ES-I3 (cell line): ENCODE data around the gene MVK.
"Not testable (repeated sequence)": the region's sequence is repeated elsewhere in the genome, so short reads cannot be mapped to it uniquely, and the experiment has no call there.

ENCODE experiments used
- H3K36me3 ChIP-seq: 2 replicates; pipeline ENCODE4 v1.6.1; 2013; ENCODE audit warnings: mild to moderate bottlenecking, low read length, control low read depth, moderate library complexity; ENCODE audit not compliant: insufficient read depth
- H3K4me1 ChIP-seq: 2 replicates; pipeline ENCODE4 v1.6.1; 2013; ENCODE audit warnings: mild to moderate bottlenecking, control low read depth, low read length; ENCODE audit not compliant: insufficient read depth
- H3K9ac ChIP-seq: 2 replicates; pipeline ENCODE4 v1.6.1; 2013; ENCODE audit warnings: low read depth, mild to moderate bottlenecking, low read length, moderate library complexity
- H3K9me3 ChIP-seq: 2 replicates; pipeline ENCODE4 v1.6.1; 2013; ENCODE audit warnings: mild to moderate bottlenecking, low read length, moderate library complexity; ENCODE audit not compliant: control insufficient read depth, insufficient read depth

The MVK gene

DNA sequence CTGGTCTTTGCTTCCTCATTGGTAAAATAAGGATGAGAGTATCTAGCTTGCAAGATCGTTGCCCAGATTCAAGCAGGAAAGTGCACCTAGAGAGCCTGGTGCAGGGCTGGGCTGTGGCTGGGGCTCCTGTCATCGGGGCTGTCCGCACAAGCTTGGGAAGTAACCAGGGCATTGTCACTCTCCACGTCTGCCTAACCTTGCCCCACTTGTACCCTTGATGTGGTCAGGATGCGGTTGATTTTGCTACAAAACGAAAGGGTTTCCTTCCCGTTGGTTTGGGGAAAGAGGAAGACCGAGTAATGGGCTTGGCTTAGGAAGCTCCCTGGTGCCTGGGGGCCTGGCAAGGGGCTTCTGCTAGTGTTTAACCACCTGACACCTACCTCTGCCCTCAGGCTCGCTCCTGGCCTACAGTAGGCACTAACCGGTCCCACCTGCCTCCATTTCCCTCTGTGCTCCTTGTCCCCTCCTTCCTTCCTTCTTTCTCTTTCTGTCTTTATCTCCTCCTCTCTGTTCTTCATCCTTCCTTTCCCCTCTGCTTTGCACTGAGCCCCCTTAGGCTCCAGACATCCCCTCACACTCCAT, 21.8 kb downstream of the MVK start:
- no peak overlapping the region for H3K9ac ChIP-seq
- H3K9me3 ChIP-seq = no peaks in the 10 kb centered on the region
- no peaks in the 10 kb centered on the region for H3K36me3 ChIP-seq
- peaks cover 9% of the 10 kb centered on the region; the same call in 1 of the 2 replicates for H3K4me1 ChIP-seq

DNA sequence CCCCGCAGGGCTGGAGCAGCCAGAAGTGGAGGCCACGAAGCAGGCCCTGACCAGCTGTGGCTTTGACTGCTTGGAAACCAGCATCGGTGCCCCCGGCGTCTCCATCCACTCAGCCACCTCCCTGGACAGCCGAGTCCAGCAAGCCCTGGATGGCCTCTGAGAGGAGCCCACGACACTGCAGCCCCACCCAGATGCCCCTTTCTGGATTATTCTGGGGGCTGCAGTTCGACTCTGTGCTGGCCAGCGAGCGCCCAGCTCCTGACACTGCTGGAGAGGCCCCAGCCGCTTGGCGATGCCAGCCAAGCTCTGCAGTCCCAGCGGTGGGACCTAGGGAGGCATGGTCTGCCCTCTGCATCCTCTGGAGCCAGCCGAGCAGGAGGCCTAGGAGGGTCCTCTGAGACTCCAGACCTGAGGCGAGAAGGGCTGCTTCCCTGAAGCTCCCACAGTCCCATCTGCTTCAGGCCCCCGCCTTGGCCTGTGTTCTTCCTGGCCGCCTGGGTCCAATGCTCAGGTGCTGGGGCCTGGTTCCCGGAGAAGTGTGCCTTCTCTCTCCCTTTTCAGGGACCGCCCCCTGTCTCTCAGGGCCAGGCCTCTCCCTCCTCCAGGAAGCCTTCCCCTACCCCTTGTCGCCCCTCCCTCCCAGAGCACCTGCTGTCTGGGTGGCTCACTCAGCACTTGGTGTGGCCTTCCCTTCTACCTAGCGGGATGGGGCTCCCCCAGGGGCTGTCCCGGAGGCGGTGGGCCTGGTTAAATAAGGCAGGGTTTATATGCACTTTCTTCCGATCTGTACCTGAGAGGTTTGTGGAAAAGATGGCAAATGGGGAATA, 23.0 kb downstream of the MVK start:
- H3K36me3 ChIP-seq = no peaks in the 10 kb centered on the region

GRCh38 chr12:109597414-109597794, 23.8 kb downstream of the MVK start:
- H3K9me3 ChIP-seq = no peaks in the 10 kb centered on the region
- peaks cover 9% of the 10 kb centered on the region; the same call in 1 of the 2 replicates for H3K4me1 ChIP-seq
- H3K9ac ChIP-seq = no peak overlapping the region
- no peaks in the 10 kb centered on the region for H3K36me3 ChIP-seq

More for the DNA sequence above, 23.0 kb downstream of the MVK start:
- Histone ChIP-seq H3K4me1 (peaks cover 9% of the 10 kb centered on the region; the same call in 1 of the 2 replicates), H3K9me3 (no peaks in the 10 kb centered on the region), H3K9ac (no peak overlapping the region)

DNA sequence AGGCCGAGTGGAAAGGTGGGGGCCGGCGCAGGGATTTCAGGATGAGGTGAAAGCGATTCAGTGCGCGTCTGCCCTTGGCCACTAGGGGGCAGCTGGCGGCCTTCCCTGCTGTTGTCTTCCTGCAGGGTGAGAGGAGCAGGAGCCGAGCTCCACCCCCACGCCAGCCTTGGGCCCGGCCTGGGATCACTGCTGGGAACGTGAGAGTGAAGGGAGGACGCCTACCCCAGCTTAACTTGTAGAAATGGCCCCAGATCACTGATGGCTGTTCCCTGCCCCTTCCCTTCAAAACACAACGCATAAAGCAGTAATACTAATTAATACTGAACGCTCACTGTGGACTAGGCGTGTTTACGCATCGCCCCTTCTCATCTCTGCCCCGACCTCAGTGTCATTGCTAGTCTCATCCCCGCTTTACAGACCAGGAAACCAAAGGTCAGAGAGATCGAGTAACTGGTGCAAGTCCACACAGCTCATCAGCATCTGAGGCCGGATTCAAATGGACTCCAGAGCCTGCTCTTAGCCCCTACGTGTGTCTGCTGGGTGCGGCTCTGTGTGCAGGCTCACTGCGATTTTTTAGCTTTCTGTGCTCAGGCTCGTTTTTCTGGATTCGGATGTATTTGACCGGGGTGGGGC, 24.3 kb downstream of the MVK start:
- Histone ChIP-seq H3K36me3 (no peaks in the 10 kb centered on the region), H3K9me3 (no peaks in the 10 kb centered on the region), H3K4me1 (peaks cover 9% of the 10 kb centered on the region; the same call in 1 of the 2 replicates), H3K9ac (no peak overlapping the region)

- Histone ChIP-seq H3K4me1 (peaks cover 9% of the 10 kb centered on the region; the same call in 1 of the 2 replicates), H3K9me3 (no peaks in the 10 kb centered on the region), H3K36me3 (no peaks in the 10 kb centered on the region), H3K9ac (no peak overlapping the region)
These were observed 24.8 kb downstream of the MVK start for GRCh38 chr12:109598428-109598854.

GRCh38 chr12:109599087-109599486, 25.5 kb downstream of the MVK start:
- no peaks in the 10 kb centered on the region for H3K36me3 ChIP-seq
- peaks cover 9% of the 10 kb centered on the region; the same call in 1 of the 2 replicates for H3K4me1 ChIP-seq
- no peaks in the 10 kb centered on the region for H3K9me3 ChIP-seq
- H3K9ac ChIP-seq = no peak overlapping the region

DNA sequence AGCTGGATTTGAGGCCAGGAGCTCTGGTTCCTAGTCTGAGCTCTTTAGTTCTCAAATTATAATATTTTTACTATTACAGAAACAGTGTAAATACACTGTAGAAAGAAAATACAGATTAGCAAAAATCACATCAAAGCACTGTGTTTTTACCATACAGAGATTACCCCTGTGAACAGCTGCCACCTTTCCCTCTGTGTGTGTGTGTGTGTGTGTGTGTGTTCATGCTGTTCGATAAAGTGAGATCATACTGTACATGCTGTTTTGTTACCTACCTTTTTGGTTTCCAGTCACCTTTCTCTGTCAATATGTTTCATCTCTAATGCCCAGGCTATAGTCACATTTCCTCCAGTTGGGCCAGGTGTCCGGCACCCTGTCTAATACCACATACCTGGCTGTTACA, 26.9 kb downstream of the MVK start:
- H3K9ac ChIP-seq = no peak overlapping the region
- H3K9me3 ChIP-seq = no peaks in the 10 kb centered on the region
- H3K36me3 ChIP-seq = no peaks in the 10 kb centered on the region
- H3K4me1 ChIP-seq = peaks cover 9% of the 10 kb centered on the region; the same call in 1 of the 2 replicates

GRCh38 chr12:109600995-109601394, 27.4 kb downstream of the MVK start:
- Histone ChIP-seq H3K9ac (no peak overlapping the region), H3K9me3 (no peaks in the 10 kb centered on the region), H3K36me3 (no peaks in the 10 kb centered on the region), H3K4me1 (peaks cover 9% of the 10 kb centered on the region; the same call in 1 of the 2 replicates)

DNA sequence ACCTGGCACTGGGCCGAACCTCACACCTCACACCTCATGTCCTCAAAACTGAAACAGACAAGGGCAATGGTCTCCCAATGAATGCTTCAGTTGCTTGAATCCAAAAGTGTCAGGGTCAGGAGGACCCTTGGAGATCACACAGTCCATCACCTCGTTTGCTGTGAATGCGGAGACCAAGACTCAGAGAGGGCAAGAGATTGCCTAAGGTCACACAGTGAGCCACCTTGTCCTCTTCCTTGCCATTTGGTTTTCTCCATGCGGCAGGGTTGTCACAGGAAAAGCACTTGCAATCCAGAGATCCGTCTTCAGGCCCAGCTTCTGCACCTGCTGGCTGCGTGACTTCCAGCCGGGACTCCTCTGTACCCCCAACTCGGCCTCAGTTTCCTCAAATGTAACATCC, 28.0 kb downstream of the MVK start:
- H3K9ac ChIP-seq = no peak overlapping the region
- H3K4me1 ChIP-seq = peaks cover 9% of the 10 kb centered on the region; the same call in 1 of the 2 replicates
- H3K9me3 ChIP-seq = no peaks in the 10 kb centered on the region
- H3K36me3 ChIP-seq = no peaks in the 10 kb centered on the region

- not testable (repeated sequence) for H3K9ac ChIP-seq, H3K36me3 ChIP-seq, H3K4me1 ChIP-seq, H3K9me3 ChIP-seq
These were observed 28.5 kb downstream of the MVK start for GRCh38 chr12:109602132-109602531.

GRCh38 chr12:109604132-109604585, 30.6 kb downstream of the MVK start:
- H3K9ac ChIP-seq = no peak overlapping the region
- H3K9me3 ChIP-seq = no peaks in the 10 kb centered on the region
- H3K36me3 ChIP-seq = no peaks in the 10 kb centered on the region
- no peaks in the 10 kb centered on the region for H3K4me1 ChIP-seq

DNA sequence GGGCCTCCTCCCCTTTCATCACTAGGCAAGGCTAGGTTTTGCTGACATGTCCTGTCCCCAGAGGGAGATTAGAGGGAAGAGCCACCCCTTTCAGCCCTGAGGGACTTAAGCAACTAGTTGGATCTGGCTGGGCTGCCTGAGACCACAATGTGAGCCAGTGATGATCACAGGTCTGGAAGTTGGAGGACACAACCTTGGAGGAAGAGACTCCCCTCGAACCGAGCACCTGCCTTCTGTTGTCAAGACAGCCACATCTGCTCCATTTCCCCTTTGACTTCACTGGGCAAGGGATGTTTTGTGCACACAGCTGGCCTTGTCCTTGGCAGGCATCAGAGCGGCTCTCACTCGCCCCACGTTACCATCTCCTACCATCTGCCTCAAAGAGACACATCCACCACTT, 31.4 kb downstream of the MVK start:
- no peak overlapping the region for H3K9ac ChIP-seq
- H3K9me3 ChIP-seq = no peaks in the 10 kb centered on the region
- no peaks in the 10 kb centered on the region for H3K4me1 ChIP-seq
- H3K36me3 ChIP-seq = no peaks in the 10 kb centered on the region

DNA sequence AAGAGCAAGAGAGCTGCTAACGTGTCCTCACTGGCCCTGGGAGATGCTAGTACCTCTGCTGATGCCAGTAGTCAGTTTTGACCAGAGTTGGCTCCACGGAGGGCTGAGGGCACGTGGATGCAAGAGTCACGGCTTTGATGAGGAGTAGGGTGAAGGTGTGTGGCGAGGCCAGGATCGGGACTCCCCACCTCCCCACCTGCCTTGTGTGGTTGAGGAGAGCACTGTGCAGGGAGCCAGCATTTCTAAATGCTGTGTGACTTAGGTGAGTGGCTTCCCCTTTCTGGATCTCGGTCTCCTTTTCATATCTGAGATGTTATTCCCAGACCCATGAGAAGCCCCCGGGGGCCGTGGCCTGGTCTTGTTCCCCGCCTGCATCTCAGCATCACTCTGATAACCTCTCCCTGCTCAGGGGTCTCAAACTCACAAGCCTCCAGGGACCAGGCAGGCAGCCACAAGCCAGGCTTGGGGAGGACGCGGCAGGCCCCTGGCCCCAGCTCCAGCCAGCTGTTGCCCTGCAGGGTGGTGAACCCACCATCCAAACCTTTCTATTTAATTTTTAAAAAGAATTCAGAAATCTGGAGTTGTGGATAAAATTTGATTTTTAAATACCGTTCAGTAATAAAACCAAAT, 32.1 kb downstream of the MVK start:
- Histone ChIP-seq H3K4me1 (no peaks in the 10 kb centered on the region), H3K9ac (no peak overlapping the region), H3K36me3 (no peaks in the 10 kb centered on the region), H3K9me3 (no peaks in the 10 kb centered on the region)

- Histone ChIP-seq H3K36me3 (no peaks in the 10 kb centered on the region), H3K4me1 (no peaks in the 10 kb centered on the region), H3K9me3 (no peaks in the 10 kb centered on the region), H3K9ac (no peak overlapping the region)
These were observed 32.9 kb downstream of the MVK start for GRCh38 chr12:109606320-109607028.
